Body of pancreas (tissue), 4 donors: ENCODE results near the gene AGRN.

Experiments used
- POLR2A ChIP-seq, 3 donors: fragments of 450-650 bp; IDR thresholded peaks; one replicate each; pipeline ENCODE4 v1.6.1; 2016; ENCODE audit warnings: antibody characterized with exemption in 3 of 3, mild to moderate bottlenecking in 2 of 3
- TF ChIP-seq, protein P1 (sequence below), 7 experiments: fragments of 450-650 bp in 4 of 7; fragments of 200-600 bp in 3 of 7; sonication (generic) in 3 of 7; IDR thresholded peaks; one replicate each; pipeline ENCODE4 v1.5.1; 2016 to 2019; ENCODE audit warnings: antibody characterized with exemption in 7 of 7

DNA sequence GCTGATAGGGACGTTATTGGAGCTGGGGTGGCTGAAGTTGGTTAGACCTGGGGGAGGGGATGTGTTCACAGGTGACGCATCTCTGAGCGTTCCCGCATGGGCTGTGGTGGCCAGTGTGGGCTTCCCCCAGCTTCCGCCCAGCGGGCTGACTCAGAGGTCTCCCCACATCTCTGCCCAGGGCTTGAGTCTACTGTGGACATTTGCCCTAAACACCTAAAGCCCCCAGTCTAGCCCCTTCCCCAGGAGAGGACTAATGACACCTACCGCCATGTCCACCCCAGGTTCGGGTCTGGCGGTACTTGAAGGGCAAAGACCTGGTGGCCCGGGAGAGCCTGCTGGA is 2.0 kb downstream of the AGRN start:
- TF ChIP-seq, protein P1, sequence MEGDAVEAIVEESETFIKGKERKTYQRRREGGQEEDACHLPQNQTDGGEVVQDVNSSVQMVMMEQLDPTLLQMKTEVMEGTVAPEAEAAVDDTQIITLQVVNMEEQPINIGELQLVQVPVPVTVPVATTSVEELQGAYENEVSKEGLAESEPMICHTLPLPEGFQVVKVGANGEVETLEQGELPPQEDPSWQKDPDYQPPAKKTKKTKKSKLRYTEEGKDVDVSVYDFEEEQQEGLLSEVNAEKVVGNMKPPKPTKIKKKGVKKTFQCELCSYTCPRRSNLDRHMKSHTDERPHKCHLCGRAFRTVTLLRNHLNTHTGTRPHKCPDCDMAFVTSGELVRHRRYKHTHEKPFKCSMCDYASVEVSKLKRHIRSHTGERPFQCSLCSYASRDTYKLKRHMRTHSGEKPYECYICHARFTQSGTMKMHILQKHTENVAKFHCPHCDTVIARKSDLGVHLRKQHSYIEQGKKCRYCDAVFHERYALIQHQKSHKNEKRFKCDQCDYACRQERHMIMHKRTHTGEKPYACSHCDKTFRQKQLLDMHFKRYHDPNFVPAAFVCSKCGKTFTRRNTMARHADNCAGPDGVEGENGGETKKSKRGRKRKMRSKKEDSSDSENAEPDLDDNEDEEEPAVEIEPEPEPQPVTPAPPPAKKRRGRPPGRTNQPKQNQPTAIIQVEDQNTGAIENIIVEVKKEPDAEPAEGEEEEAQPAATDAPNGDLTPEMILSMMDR (IDR thresholded peaks at IDR 0.05), result no peak
- TF ChIP-seq POLR2A (IDR thresholded peaks at IDR 0.05), result no peak
